ENCODE results near the gene SLC45A2.

Gene SLC45A2

DNA sequence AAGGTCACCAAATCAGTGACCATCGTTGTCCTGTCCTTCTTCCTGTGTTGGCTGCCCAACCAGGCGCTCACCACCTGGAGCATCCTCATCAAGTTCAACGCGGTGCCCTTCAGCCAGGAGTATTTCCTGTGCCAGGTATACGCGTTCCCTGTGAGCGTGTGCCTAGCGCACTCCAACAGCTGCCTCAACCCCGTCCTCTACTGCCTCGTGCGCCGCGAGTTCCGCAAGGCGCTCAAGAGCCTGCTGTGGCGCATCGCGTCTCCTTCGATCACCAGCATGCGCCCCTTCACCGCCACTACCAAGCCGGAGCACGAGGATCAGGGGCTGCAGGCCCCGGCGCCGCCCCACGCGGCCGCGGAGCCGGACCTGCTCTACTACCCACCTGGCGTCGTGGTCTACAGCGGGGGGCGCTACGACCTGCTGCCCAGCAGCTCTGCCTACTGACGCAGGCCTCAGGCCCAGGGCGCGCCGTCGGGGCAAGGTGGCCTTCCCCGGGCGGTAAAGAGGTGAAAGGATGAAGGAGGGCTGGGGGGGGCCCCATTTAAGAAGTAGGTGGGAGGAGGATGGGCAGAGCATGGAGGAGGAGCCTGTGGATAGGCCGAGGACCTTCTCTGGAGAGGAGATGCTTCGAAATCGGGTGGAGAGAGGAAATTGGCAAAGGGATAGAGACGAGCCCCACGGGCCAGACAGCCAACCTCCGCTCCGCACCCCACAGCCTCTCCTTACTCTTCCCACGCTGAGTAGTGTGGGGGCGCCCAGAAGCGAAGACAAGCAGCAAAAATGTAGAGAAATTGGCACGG, 46.6 kb downstream of the SLC45A2 start:
- TF ChIP-seq ZBTB7A (IDR thresholded peaks at IDR 0.05; ENCODE audit: low read depth), result no peak
- TF ChIP-seq FOXM1 (IDR thresholded peaks at IDR 0.05; ENCODE audit: borderline replicate concordance, low read depth), result no peak
- no peak for TF ChIP-seq EGR1 (IDR thresholded peaks at IDR 0.05)
- TF ChIP-seq TAF1 (IDR thresholded peaks at IDR 0.05; ENCODE audit: low read depth), result no peak
- no peak for TF ChIP-seq NFIC (IDR thresholded peaks at IDR 0.05)
- TF ChIP-seq CEBPB (IDR thresholded peaks at IDR 0.05), result no peak
- TF ChIP-seq, protein P1, sequence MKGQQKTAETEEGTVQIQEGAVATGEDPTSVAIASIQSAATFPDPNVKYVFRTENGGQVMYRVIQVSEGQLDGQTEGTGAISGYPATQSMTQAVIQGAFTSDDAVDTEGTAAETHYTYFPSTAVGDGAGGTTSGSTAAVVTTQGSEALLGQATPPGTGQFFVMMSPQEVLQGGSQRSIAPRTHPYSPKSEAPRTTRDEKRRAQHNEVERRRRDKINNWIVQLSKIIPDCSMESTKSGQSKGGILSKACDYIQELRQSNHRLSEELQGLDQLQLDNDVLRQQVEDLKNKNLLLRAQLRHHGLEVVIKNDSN (IDR thresholded peaks at IDR 0.05), result no peak
- no peak for TF ChIP-seq TEAD4 (IDR thresholded peaks at IDR 0.05)
- no peak for TF ChIP-seq YY1 (IDR thresholded peaks at IDR 0.05; ENCODE audit: low read depth)
- no peak for TF ChIP-seq REST (IDR thresholded peaks at IDR 0.05; ENCODE audit: low read depth)
- TF ChIP-seq EP300 (IDR thresholded peaks at IDR 0.05; ENCODE audit: borderline replicate concordance), result no peak
- TF ChIP-seq CREB1 (IDR thresholded peaks at IDR 0.05; ENCODE audit: low read depth), result no peak
- TF ChIP-seq, protein P2, sequence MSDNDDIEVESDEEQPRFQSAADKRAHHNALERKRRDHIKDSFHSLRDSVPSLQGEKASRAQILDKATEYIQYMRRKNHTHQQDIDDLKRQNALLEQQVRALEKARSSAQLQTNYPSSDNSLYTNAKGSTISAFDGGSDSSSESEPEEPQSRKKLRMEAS (IDR thresholded peaks at IDR 0.05), result no peak
- TF ChIP-seq RAD21 (IDR thresholded peaks at IDR 0.05; ENCODE audit: low read depth), result no peak
- no peak for TF ChIP-seq TCF12 (IDR thresholded peaks at IDR 0.05; ENCODE audit: low read depth)

DNA sequence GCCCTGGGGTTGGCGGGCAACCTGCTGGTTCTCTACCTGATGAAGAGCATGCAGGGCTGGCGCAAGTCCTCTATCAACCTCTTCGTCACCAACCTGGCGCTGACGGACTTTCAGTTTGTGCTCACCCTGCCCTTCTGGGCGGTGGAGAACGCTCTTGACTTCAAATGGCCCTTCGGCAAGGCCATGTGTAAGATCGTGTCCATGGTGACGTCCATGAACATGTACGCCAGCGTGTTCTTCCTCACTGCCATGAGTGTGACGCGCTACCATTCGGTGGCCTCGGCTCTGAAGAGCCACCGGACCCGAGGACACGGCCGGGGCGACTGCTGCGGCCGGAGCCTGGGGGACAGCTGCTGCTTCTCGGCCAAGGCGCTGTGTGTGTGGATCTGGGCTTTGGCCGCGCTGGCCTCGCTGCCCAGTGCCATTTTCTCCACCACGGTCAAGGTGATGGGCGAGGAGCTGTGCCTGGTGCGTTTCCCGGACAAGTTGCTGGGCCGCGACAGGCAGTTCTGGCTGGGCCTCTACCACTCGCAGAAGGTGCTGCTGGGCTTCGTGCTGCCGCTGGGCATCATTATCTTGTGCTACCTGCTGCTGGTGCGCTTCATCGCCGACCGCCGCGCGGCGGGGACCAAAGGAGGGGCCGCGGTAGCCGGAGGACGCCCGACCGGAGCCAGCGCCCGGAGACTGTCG, 47.3 kb downstream of the SLC45A2 start:
- TF ChIP-seq CREB1 (IDR thresholded peaks at IDR 0.05; ENCODE audit: low read depth) (no peak), ZBTB7A (IDR thresholded peaks at IDR 0.05; ENCODE audit: low read depth) (no peak), CEBPB (IDR thresholded peaks at IDR 0.05) (no peak), EP300 (IDR thresholded peaks at IDR 0.05; ENCODE audit: borderline replicate concordance) (no peak), FOXM1 (IDR thresholded peaks at IDR 0.05; ENCODE audit: borderline replicate concordance, low read depth) (no peak), TAF1 (IDR thresholded peaks at IDR 0.05; ENCODE audit: low read depth) (no peak), REST (IDR thresholded peaks at IDR 0.05; ENCODE audit: low read depth) (no peak), YY1 (IDR thresholded peaks at IDR 0.05; ENCODE audit: low read depth) (no peak), TCF12 (IDR thresholded peaks at IDR 0.05; ENCODE audit: low read depth) (no peak)
- TF ChIP-seq, protein P2 (IDR thresholded peaks at IDR 0.05), result no peak
- TF ChIP-seq, protein P1 (IDR thresholded peaks at IDR 0.05), result no peak

- TF ChIP-seq, protein P2 (IDR thresholded peaks at IDR 0.05), result no peak
- TF ChIP-seq FOXM1 (IDR thresholded peaks at IDR 0.05; ENCODE audit: borderline replicate concordance, low read depth) (no peak), CREB1 (IDR thresholded peaks at IDR 0.05; ENCODE audit: low read depth) (no peak), YY1 (IDR thresholded peaks at IDR 0.05; ENCODE audit: low read depth) (no peak), RAD21 (IDR thresholded peaks at IDR 0.05; ENCODE audit: low read depth) (no peak), TAF1 (IDR thresholded peaks at IDR 0.05; ENCODE audit: low read depth) (no peak), TEAD4 (IDR thresholded peaks at IDR 0.05) (no peak), REST (IDR thresholded peaks at IDR 0.05; ENCODE audit: low read depth) (no peak), CEBPB (IDR thresholded peaks at IDR 0.05) (no peak), EGR1 (IDR thresholded peaks at IDR 0.05) (no peak), ZBTB7A (IDR thresholded peaks at IDR 0.05; ENCODE audit: low read depth) (no peak)
- TF ChIP-seq, protein P1 (IDR thresholded peaks at IDR 0.05), result no peak
Observed at GRCh38 chr5:33936381-33937016, 48.0 kb downstream of the SLC45A2 start, which contains the start of gene RXFP3. RXFP3 (plus strand) TSS chr5:33936386; CDS start chr5:33936741, 355 bp downstream.
